Spleen (tissue), 11 donors: ENCODE data around the gene EZH2. TPM values are rescaled to one million over a fixed set of nuclear protein-coding genes. Genes with fewer than 3 reads are reported as not detected.

Experiments used
- DNase-seq: peaks from one replicate; pipeline ENCODE4 v3.0.0-alpha.2; 2020
- H3K27ac ChIP-seq, 8 donors: fragments of 200-600 bp; sonication (generic) in 7 of 8; 1 replicate in 4 of 8; 2 replicates in 4 of 8; pipeline versions ENCODE4 v1.5.0 to v1.8.0; 2016 to 2021; ENCODE audit warnings: inconsistent platforms in 4 of 8, mild to moderate bottlenecking in 4 of 8, moderate library complexity in 1 of 8
- H3K27me3 ChIP-seq, 7 donors: fragments of 200-600 bp; sonication (generic) in 6 of 7; replicated peaks in 1 of 7; 1 replicate in 4 of 7; 2 replicates in 3 of 7; pipeline versions ENCODE4 v1.5.0 to v1.8.0; 2016 to 2021; ENCODE audit warnings: inconsistent platforms in 3 of 7, mild to moderate bottlenecking in 1 of 7
- H3K36me3 ChIP-seq, 6 donors: fragments of 200-600 bp; sonication (generic) in 5 of 6; 1 replicate in 4 of 6; 2 replicates in 2 of 6; pipeline versions ENCODE4 v1.5.0 to v1.8.0; 2016 to 2021; ENCODE audit warnings: inconsistent platforms in 2 of 6
- H3K4me1 ChIP-seq, 6 donors: fragments of 200-600 bp; sonication (generic) in 5 of 6; 1 replicate in 3 of 6; 2 replicates in 3 of 6; pipeline versions ENCODE4 v1.5.0 to v1.8.0; 2016 to 2021; ENCODE audit warnings: inconsistent platforms in 3 of 6
- H3K4me3 ChIP-seq, 8 donors: fragments of 200-600 bp; sonication (generic) in 7 of 8; 1 replicate in 4 of 8; 2 replicates in 4 of 8; pipeline versions ENCODE4 v1.5.0 to v1.8.0; 2016 to 2021; ENCODE audit warnings: inconsistent platforms in 4 of 8, mild to moderate bottlenecking in 4 of 8, moderate library complexity in 2 of 8
- H3K9me3 ChIP-seq, 8 donors: fragments of 200-600 bp; sonication (generic) in 7 of 8; 1 replicate in 4 of 8; 2 replicates in 4 of 8; pipeline versions ENCODE4 v1.5.0 to v1.8.0; 2016 to 2021; ENCODE audit warnings: inconsistent platforms in 4 of 8
- POLR2A ChIP-seq, 3 donors: fragments of 450-650 bp; IDR thresholded peaks; one replicate each; pipeline ENCODE4 v1.5.1; 2017; ENCODE audit warnings: antibody characterized with exemption in 3 of 3, mild to moderate bottlenecking in 1 of 3
- POLR2AphosphoS5 ChIP-seq, 3 donors: sonication (generic); formaldehyde crosslinking; IDR thresholded peaks; one replicate each; pipeline ENCODE4 v1.5.1; 2017; ENCODE audit warnings: antibody characterized with exemption in 3 of 3
- WGBS, 5 donors: extraction: QIAGEN DNeasy Blood & Tissue Kit in 3 of 5; methylation state at CpG; one replicate each; pipeline versions ENCODE4 v1.1.5 to v1.1.7; 2013 to 2018; 5-methylcytosine and 5-hydroxymethylcytosine counted together
- intact Hi-C: fragments of 100-400 bp; cut with DNase I; formaldehyde crosslinking; loops from one replicate; pipeline ENCODE4 v1.15.0; 2023; ENCODE audit warnings: low total_unique reads
- polyA plus RNA-seq, 3 donors: library from polyadenylated mRNA; stranded (reverse); fragments of 200-250 nt; gene quantifications; one replicate each; pipeline ENCODE4 v1.2.1, GENCODE V29; 2013
- total RNA-seq, 7 donors: library from RNA; depleted of rRNA in 3 of 7; stranded (reverse); fragments of >200 nt in 3 of 7; fragmentation: NEBNext Ultra II Directional in 4 of 7; extraction: Animal tissue kit (Norgen Biotek cat#: 25700) in 4 of 7; gene quantifications; one replicate each; pipeline versions ENCODE4 v1.1.0 to v1.2.1, GENCODE V29; 2016 to 2021
- TF ChIP-seq, protein P1 (sequence below), 11 experiments: fragments of 200-600 bp in 7 of 11; fragments of 450-650 bp in 4 of 11; sonication (generic) in 4 of 11; IDR thresholded peaks in 8 of 11; conservative IDR thresholded peaks in 3 of 11; 1 replicate in 7 of 11; 2 replicates in 4 of 11; pipeline versions ENCODE4 v1.4.0 to v1.8.0; 2016 to 2021; ENCODE audit warnings: antibody characterized with exemption in 11 of 11, inconsistent platforms in 4 of 11, mild to moderate bottlenecking in 1 of 11
- donor health status: healthy with polysubstance abuse.
- donor health status: DM: no; HTN: no; CAD: no; lungs with moderate emphysema.
- donor health status: DM: no; HTN: no; CAD: no.
- donor health status: Bipolar disorder and iron deficiency.
- donor health status: healthy.
- donor health status: DM: no; HTN: no; CAD: no.
- donor health status: DM: yes; HTN: yes; CAD: no.

The EZH2 gene
- total and polyA plus RNA-seq, 10 donors, result 5.0 to 14.5 (median 7.4) TPM

DNA sequence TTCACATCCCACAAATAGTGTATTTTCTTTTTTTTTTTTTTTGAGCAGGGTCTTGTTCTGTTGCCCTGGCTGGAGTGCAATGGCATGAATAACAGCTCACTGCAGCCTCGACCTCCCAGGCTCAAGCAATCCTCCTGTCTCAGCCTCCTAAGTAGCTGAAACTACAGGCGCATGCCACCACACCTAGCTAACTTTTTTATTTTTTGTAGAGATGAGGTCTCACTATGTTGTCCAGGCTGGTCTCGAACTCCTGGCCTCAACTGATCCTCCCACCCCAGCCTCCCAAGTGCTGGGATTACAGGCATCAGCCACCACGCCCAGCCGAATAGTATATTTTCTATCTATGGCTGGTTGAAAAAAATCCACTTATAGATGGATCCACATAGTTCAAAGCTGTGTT, 12.5 kb downstream of the EZH2 start:
- intact Hi-C loops, result no loop called here
- DNase-seq, result no peak
- Histone ChIP-seq H3K36me3 (no peaks in the 10 kb centered on the region), H3K27me3 (no peaks in the 10 kb centered on the region), H3K4me3 (no peak overlapping the region), H3K9me3 (peaks cover 0 to 21% (median 15%) of the 10 kb centered on the region in 8 donors), H3K27ac (no peak overlapping the region), H3K4me1 (peaks cover 0 to 31% (median 0%) of the 10 kb centered on the region in 6 donors)
- TF ChIP-seq, protein P1, sequence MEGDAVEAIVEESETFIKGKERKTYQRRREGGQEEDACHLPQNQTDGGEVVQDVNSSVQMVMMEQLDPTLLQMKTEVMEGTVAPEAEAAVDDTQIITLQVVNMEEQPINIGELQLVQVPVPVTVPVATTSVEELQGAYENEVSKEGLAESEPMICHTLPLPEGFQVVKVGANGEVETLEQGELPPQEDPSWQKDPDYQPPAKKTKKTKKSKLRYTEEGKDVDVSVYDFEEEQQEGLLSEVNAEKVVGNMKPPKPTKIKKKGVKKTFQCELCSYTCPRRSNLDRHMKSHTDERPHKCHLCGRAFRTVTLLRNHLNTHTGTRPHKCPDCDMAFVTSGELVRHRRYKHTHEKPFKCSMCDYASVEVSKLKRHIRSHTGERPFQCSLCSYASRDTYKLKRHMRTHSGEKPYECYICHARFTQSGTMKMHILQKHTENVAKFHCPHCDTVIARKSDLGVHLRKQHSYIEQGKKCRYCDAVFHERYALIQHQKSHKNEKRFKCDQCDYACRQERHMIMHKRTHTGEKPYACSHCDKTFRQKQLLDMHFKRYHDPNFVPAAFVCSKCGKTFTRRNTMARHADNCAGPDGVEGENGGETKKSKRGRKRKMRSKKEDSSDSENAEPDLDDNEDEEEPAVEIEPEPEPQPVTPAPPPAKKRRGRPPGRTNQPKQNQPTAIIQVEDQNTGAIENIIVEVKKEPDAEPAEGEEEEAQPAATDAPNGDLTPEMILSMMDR (IDR thresholded peaks at IDR 0.05 in 8 of 11, conservative IDR thresholded peaks at IDR 0.05 in 3 of 11), result no peak
- TF ChIP-seq POLR2AphosphoS5 (IDR thresholded peaks at IDR 0.05) (no peak), POLR2A (IDR thresholded peaks at IDR 0.05) (no peak)
- 83 to 100% (median 97%) methylated on average over 5 of the region's 5 CpGs for WGBS, 5 donors

- WGBS, 5 donors, result 77 to 84% (median 83%) methylated on average over 3 of the region's 3 CpGs
- peaks cover 0 to 31% (median 0%) of the 10 kb centered on the region in 6 donors for H3K4me1 ChIP-seq
- H3K27ac ChIP-seq, result no peak overlapping the region
- peaks cover 0 to 21% (median 15%) of the 10 kb centered on the region in 8 donors for H3K9me3 ChIP-seq
- no peak for DNase-seq
- TF ChIP-seq POLR2AphosphoS5 (IDR thresholded peaks at IDR 0.05) (no peak), POLR2A (IDR thresholded peaks at IDR 0.05) (no peak)
- TF ChIP-seq, protein P1 (IDR thresholded peaks at IDR 0.05 in 8 of 11, conservative IDR thresholded peaks at IDR 0.05 in 3 of 11), result no peak
- intact Hi-C loops, result no loop called here
- H3K4me3 ChIP-seq, result no peak overlapping the region
- no peaks in the 10 kb centered on the region for H3K36me3 ChIP-seq
- H3K27me3 ChIP-seq, result no peaks in the 10 kb centered on the region
Measured at GRCh38 chr7:148871030-148871429, 13.1 kb downstream of the EZH2 start.

- WGBS, 5 donors, result 47 to 57% (median 52%) methylated on average over 5 of the region's 5 CpGs
- no peaks in the 10 kb centered on the region for H3K36me3 ChIP-seq
- H3K27me3 ChIP-seq, result no peaks in the 10 kb centered on the region
- H3K27ac ChIP-seq, result peak overlapping the region in 3 of 8 donors; percentile 8 to 28 (median 19)
- no peak for DNase-seq
- H3K4me3 ChIP-seq, result no peak overlapping the region
- TF ChIP-seq POLR2A (IDR thresholded peaks at IDR 0.05) (no peak), POLR2AphosphoS5 (IDR thresholded peaks at IDR 0.05) (no peak)
- TF ChIP-seq, protein P1 (IDR thresholded peaks at IDR 0.05 in 8 of 11, conservative IDR thresholded peaks at IDR 0.05 in 3 of 11), result no peak
- H3K4me1 ChIP-seq, result peaks cover 0 to 24% (median 0%) of the 10 kb centered on the region in 6 donors
- intact Hi-C loops, result no loop called here
- H3K9me3 ChIP-seq, result peaks cover 0 to 21% (median 15%) of the 10 kb centered on the region in 8 donors
Measured at GRCh38 chr7:148868378-148868674, 15.8 kb downstream of the EZH2 start.

GRCh38 chr7:148867596-148868377, 16.3 kb downstream of the EZH2 start:
- Histone ChIP-seq H3K27me3 (no peaks in the 10 kb centered on the region), H3K27ac (peak overlapping the region in 3 of 8 donors; percentile 8 to 28 (median 19)), H3K4me3 (no peak overlapping the region), H3K9me3 (peaks cover 0 to 21% (median 15%) of the 10 kb centered on the region in 8 donors), H3K4me1 (peaks cover 0 to 20% (median 0%) of the 10 kb centered on the region in 6 donors), H3K36me3 (no peaks in the 10 kb centered on the region)
- intact Hi-C loops, result no loop called here
- TF ChIP-seq, protein P1 (IDR thresholded peaks at IDR 0.05 in 8 of 11, conservative IDR thresholded peaks at IDR 0.05 in 3 of 11), result no peak
- TF ChIP-seq POLR2A (IDR thresholded peaks at IDR 0.05), result no peak
- no peak for TF ChIP-seq POLR2AphosphoS5 (IDR thresholded peaks at IDR 0.05)
- DNase-seq, result no peak
- 64 to 76% (median 68%) methylated on average over 3 of the region's 3 CpGs for WGBS, 5 donors
